Osteoblast (primary cell): ENCODE measurements around the gene SLC46A2. TPM values are rescaled to one million over a fixed set of nuclear protein-coding genes. Genes with fewer than 3 reads are reported as not detected.

Source experiments
- DNase-seq: peaks from one replicate; pipeline ENCODE4 v3.0.0; 2011; ENCODE audit warnings: low spot score, mixed read lengths; ENCODE audit not compliant: insufficient read length; ENCODE audit errors: missing footprints
- H2AFZ ChIP-seq: 2 replicates; pipeline ENCODE4 v1.6.0; 2011; ENCODE audit warnings: mild to moderate bottlenecking, low read length
- H3K27ac ChIP-seq: 2 replicates; pipeline ENCODE4 v1.5.1; 2011; ENCODE audit warnings: mild to moderate bottlenecking, low read depth, low read length, moderate library complexity
- H3K27me3 ChIP-seq: 2 replicates; pipeline ENCODE4 v1.6.0; 2012; ENCODE audit warnings: mild to moderate bottlenecking, control low read depth, inconsistent platforms, low read length, moderate library complexity; ENCODE audit not compliant: insufficient read depth
- H3K36me3 ChIP-seq: 2 replicates; pipeline ENCODE4 v1.5.1; 2011; ENCODE audit warnings: mild to moderate bottlenecking, low read length, control low read depth, moderate library complexity; ENCODE audit not compliant: insufficient read depth
- H3K4me1 ChIP-seq: 2 replicates; pipeline ENCODE4 v1.5.1; 2011; ENCODE audit warnings: mild to moderate bottlenecking, low read length, control low read depth, moderate library complexity; ENCODE audit not compliant: insufficient read depth
- H3K4me2 ChIP-seq: 2 replicates; pipeline ENCODE4 v1.6.0; 2011; ENCODE audit warnings: mild to moderate bottlenecking, low read length; ENCODE audit not compliant: insufficient read depth
- H3K4me3 ChIP-seq: fragments of 200-600 bp; sonication (generic); 3 replicates; pipeline ENCODE4 v1.5.1; 2012; ENCODE audit warnings: mild to moderate bottlenecking, low read length, inconsistent platforms; ENCODE audit not compliant: insufficient read depth
- H3K79me2 ChIP-seq: 2 replicates; pipeline ENCODE4 v1.6.0; 2012; ENCODE audit warnings: mild to moderate bottlenecking, low read length, control low read depth, inconsistent platforms; ENCODE audit not compliant: insufficient read depth
- H3K9me3 ChIP-seq: 2 replicates; pipeline ENCODE4 v1.5.1; 2011; ENCODE audit warnings: low read depth, low read length, control low read depth
- H4K20me1 ChIP-seq: 2 replicates; pipeline ENCODE4 v1.6.0; 2012; ENCODE audit warnings: mild to moderate bottlenecking, low read length, control low read depth; ENCODE audit not compliant: insufficient read depth
- CTCF ChIP-seq: IDR thresholded peaks from 2 replicates; pipeline ENCODE4 v1.5.1; 2011; ENCODE audit warnings: mild to moderate bottlenecking, low read depth, low read length, moderate library complexity; ENCODE audit errors: extremely low read depth
- total RNA-seq: library from RNA; depleted of rRNA; stranded (reverse); fragments of >200 nt; gene quantifications from 2 replicates; pipeline ENCODE4 v1.2.3, GENCODE V29; 2012

The SLC46A2 gene
- total RNA-seq, 1 donor: under 0.01 TPM

- Histone ChIP-seq H4K20me1 (no peaks in the 10 kb centered on the region), H3K4me3 (no peak overlapping the region), H3K4me1 (peaks cover 3% of the 10 kb centered on the region), H3K9me3 (no peaks in the 10 kb centered on the region), H3K79me2 (no peaks in the 10 kb centered on the region), H3K36me3 (no peaks in the 10 kb centered on the region), H2AFZ (peak overlapping the region; percentile 56), H3K27ac (no peak overlapping the region), H3K4me2 (peak overlapping the region; percentile 12), H3K27me3 (peaks cover 7% of the 10 kb centered on the region)
- DNase-seq: peak; percentile 72
- peak; percentile 58 for TF ChIP-seq CTCF
Observed at GRCh38 chr9:112925058-112925641, 34.5 kb upstream of the SLC46A2 start.

- peak; percentile 80 for TF ChIP-seq CTCF
- Histone ChIP-seq H3K27me3 (peaks cover 21% of the 10 kb centered on the region), H3K4me1 (peaks cover 3% of the 10 kb centered on the region), H4K20me1 (no peaks in the 10 kb centered on the region), H2AFZ (peak overlapping the region; percentile 64), H3K4me3 (no peak overlapping the region), H3K27ac (no peak overlapping the region), H3K4me2 (no peak overlapping the region), H3K79me2 (no peaks in the 10 kb centered on the region), H3K9me3 (no peaks in the 10 kb centered on the region), H3K36me3 (no peaks in the 10 kb centered on the region)
- DNase-seq: peak; percentile 75
Observed at GRCh38 chr9:112921549-112921948, 30.9 kb upstream of the SLC46A2 start.

- DNase-seq: no peak
- H4K20me1 ChIP-seq: no peaks in the 10 kb centered on the region
Observed at GRCh38 chr9:112917987-112918362, 27.3 kb upstream of the SLC46A2 start.

More at GRCh38 chr9:112917987-112918362, 27.3 kb upstream of the SLC46A2 start:
- Histone ChIP-seq H3K27ac (no peak overlapping the region), H3K9me3 (no peaks in the 10 kb centered on the region), H3K4me3 (no peak overlapping the region), H3K79me2 (no peaks in the 10 kb centered on the region), H3K36me3 (no peaks in the 10 kb centered on the region), H2AFZ (no peak overlapping the region), H3K4me1 (peaks cover 3% of the 10 kb centered on the region), H3K4me2 (no peak overlapping the region), H3K27me3 (peaks cover 31% of the 10 kb centered on the region)
- TF ChIP-seq CTCF: no peak
